ENCODE data around the gene CCDC88B. TPM values are rescaled to one million over a fixed set of nuclear protein-coding genes. Genes with fewer than 3 reads are reported as not detected.

CCDC88B gene
- total and polyA plus RNA-seq, 3 donors from 2014 or later: 16.6 to 28.5 (median 23.5) TPM

GRCh38 chr11:64324692-64325469 lies 15.1 kb upstream of the CCDC88B start:
- WGBS, 2 donors: 89 to 93% methylated on average over 11 of the region's 11 CpGs
- DNase-seq: no peak
- Histone ChIP-seq H3K27ac (no peak overlapping the region), H3K4me1 (peaks cover 10% of the 10 kb centered on the region), H3K4me3 (no peak overlapping the region), H3K9me3 (no peaks in the 10 kb centered on the region), H3K36me3 (ENCODE audit: low read depth, missing control alignments) (no peaks in the 10 kb centered on the region), H3K27me3 (no peaks in the 10 kb centered on the region)
- TF ChIP-seq POLR2A (IDR thresholded peaks at IDR 0.05) (no peak), CTCF (IDR thresholded peaks at IDR 0.05) (no peak)
- intact Hi-C loops (cut with DNase I; ENCODE audit: low total_unique reads): no loop called here

- no peak overlapping the region for H3K27ac ChIP-seq
- H3K36me3 ChIP-seq (ENCODE audit: low read depth, missing control alignments): no peaks in the 10 kb centered on the region
- 96% methylated on average over 2 of the region's 2 CpGs for WGBS, 2 donors
- H3K4me1 ChIP-seq: peaks cover 17% of the 10 kb centered on the region
- TF ChIP-seq CTCF (IDR thresholded peaks at IDR 0.05): no peak
- no peak for TF ChIP-seq POLR2A (IDR thresholded peaks at IDR 0.05)
- intact Hi-C loops (cut with DNase I; ENCODE audit: low total_unique reads): no loop called here
- H3K27me3 ChIP-seq: no peaks in the 10 kb centered on the region
- no peaks in the 10 kb centered on the region for H3K9me3 ChIP-seq
- no peak overlapping the region for H3K4me3 ChIP-seq
- no peak for DNase-seq
Measured at GRCh38 chr11:64327375-64327774, 12.6 kb upstream of the CCDC88B start.

- no peak for TF ChIP-seq CTCF (IDR thresholded peaks at IDR 0.05)
- TF ChIP-seq POLR2A (IDR thresholded peaks at IDR 0.05): no peak
- Histone ChIP-seq H3K9me3 (no peaks in the 10 kb centered on the region), H3K27me3 (no peaks in the 10 kb centered on the region), H3K36me3 (ENCODE audit: low read depth, missing control alignments) (no peaks in the 10 kb centered on the region), H3K4me1 (peaks cover 17% of the 10 kb centered on the region), H3K27ac (no peak overlapping the region), H3K4me3 (no peak overlapping the region)
- 91 to 95% methylated on average over 3 of the region's 3 CpGs for WGBS, 2 donors
- intact Hi-C loops (cut with DNase I; ENCODE audit: low total_unique reads): no loop called here
- DNase-seq: no peak
Measured at GRCh38 chr11:64327993-64328392, 12.0 kb upstream of the CCDC88B start.

- Histone ChIP-seq H3K9me3 (no peaks in the 10 kb centered on the region), H3K27ac (no peak overlapping the region), H3K36me3 (ENCODE audit: low read depth, missing control alignments) (no peaks in the 10 kb centered on the region), H3K4me1 (peaks cover 17% of the 10 kb centered on the region), H3K27me3 (no peaks in the 10 kb centered on the region), H3K4me3 (no peak overlapping the region)
- intact Hi-C loops (cut with DNase I; ENCODE audit: low total_unique reads): no loop called here
- DNase-seq: no peak
- WGBS, 2 donors: 77 to 84% methylated on average over 11 of the region's 11 CpGs
- no peak for TF ChIP-seq POLR2A (IDR thresholded peaks at IDR 0.05)
- TF ChIP-seq CTCF (IDR thresholded peaks at IDR 0.05): no peak
Measured at GRCh38 chr11:64330888-64331287, 9.1 kb upstream of the CCDC88B start.

Data from testis (tissue), 3 donors.